ENCODE results near the gene REST.
A peak's percentile ranks its signal among the peaks of the same experiment; 100 is the strongest.

The REST gene

DNA sequence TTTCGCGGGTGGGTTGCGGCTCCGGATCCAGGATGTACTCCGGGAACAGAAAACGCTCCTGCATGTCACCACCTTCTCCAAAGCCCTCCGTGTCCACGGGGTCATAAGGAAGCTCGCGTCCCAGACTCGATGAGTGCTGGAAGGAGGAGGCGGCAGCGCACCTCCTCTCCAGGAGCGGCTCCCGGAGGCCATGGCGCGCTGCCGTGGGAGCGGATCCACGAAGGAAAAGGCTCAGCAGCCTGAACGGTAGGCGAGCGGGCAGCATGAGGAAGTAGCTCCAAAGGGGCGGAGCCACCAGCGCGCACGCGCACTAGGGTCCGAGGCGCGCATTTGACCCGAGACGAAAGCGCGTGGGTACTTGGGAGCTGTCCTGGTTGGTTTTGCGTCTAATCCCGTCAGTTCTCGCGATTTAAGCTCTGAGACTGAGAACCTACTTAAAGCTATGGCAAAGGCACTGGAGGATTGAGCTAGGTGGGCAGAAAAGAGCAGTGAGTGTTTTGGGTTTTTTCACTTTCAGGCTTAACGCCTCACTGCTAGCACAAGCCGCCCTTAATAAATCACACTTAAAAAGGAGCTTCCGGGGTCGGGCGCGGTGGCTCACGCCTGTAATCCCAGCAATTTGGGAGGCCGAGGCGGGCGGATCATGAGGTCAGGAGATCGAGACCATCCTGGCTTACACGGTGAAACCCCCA, 69.8 kb downstream of the REST start, which contains the start of gene NOA1:
Gene NOA1, minus strand, starts transcription at position 286 of the 692 bp plus-strand sequence. Its CDS starts 21 bp downstream, at position 265.
- peak; percentile 97 for DNase-seq

DNA sequence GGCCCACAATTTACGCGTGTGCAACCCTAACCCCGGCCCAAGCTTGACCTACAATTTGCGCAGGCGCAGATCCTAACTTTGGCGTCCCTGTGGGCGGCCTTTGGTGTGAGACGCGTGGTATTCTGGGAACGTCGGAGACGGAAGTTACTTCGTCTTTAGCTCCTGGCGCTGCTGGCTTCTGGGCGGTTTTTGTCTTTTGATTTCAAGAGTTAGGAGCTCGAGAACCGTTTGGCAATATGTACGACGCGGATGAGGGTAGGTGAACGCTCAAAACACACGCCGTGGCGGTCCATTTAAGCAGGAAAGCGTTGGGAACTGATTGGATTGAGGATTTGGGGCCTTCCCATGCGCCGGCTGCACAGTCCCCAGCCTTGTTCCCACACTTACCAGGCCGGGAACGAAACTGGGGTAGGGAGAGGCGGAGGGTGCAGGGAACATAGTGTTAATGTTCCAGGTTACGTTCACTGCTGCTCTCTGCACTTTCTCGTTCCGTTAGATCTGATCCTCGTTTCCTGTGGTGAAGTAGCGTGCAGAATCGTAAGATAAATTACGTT, 71.1 kb downstream of the REST start, which contains the start of gene POLR2B:
Gene POLR2B, plus strand, starts transcription at position 147 of the 554 bp plus-strand sequence. Its CDS starts 90 bp downstream, at position 237.
- peak; percentile 88 for DNase-seq

DNA sequence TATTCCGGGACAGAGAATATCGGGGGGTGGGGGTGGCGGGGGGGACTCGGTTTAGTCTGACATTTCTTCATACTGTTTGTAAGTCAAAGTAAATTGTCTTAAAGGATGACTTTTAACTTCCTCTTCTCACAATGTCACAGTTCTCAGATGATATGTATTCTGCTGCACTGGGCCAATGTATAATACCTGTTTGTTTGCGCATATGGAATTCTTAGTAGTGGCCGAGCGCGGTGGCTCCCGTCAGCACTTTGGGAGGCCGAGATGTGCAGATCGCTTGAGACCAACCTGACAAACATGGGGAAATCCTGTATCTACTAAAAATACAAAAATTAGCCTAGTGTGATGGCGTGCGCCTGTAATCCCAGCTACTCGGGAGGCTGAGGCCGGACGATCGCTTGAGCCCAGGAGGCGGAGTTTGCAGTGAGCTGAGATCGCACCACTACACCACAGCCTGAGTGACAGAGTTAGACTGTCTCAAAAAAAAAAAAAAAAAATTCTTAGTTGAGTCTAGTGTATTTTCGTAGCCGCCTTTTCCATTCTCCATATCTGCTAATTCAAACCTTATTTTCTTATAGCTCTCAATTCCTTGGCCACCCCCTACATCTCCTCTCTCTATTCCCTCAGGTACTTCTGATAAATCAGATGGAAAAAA, 71.8 kb downstream of the REST start:
- DNase-seq, result peak; percentile 57

DNA sequence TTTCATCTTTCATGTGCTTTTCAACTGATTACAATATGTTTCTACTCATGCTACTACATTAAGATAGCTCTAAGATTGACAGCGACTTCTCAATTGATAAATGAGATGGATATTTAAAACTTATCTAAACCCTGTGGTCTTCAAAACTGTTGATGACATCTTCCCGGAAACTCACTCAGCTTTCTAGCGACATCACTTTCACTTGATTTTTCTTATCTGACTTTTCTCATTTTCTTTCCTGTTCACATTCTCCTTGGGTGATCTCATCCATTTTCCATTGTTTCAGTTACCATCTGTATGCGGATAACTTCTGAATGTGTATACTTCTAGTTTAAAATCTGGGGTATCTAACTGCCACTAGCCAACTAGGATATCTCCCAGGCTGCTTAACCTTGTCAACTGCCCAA, 74.1 kb downstream of the REST start:
- no peak for DNase-seq

DNA sequence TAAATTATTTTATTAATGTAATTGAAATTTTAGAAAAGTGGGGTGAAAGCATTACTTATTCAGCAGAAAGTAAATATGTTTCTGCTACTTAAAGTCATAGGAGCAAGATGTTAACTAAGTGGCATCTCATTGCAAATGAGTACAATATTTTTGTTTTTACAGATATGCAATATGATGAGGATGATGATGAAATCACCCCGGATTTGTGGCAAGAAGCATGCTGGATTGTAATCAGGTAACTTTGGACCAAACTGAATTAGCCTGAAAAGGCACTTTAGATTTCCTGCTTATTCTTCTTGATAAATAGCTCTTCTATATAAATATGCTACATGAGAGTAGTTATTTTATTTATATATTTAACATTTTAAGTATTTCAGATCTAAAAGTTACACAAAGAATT, 78.5 kb downstream of the REST start:
- DNase-seq, result no peak

DNA sequence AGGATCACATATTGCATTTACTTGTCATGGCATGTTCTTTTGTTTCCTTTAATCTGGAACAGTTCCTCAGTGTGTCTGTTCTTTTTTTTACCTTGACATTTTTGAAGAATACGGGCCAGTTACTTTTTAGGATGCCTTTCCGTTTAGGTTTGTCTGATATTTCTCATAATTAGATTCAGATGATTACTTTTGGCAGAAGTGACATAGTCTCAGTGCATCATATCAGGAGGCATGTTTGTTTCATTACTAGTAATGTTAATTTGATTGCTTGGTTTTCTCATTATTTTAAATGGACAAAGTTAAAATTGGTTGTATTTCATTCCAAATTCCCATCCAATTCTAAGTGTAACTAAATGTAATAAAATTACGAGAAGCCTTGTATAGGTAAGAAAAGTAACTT, 79.3 kb downstream of the REST start:
- DNase-seq, result no peak

DNA sequence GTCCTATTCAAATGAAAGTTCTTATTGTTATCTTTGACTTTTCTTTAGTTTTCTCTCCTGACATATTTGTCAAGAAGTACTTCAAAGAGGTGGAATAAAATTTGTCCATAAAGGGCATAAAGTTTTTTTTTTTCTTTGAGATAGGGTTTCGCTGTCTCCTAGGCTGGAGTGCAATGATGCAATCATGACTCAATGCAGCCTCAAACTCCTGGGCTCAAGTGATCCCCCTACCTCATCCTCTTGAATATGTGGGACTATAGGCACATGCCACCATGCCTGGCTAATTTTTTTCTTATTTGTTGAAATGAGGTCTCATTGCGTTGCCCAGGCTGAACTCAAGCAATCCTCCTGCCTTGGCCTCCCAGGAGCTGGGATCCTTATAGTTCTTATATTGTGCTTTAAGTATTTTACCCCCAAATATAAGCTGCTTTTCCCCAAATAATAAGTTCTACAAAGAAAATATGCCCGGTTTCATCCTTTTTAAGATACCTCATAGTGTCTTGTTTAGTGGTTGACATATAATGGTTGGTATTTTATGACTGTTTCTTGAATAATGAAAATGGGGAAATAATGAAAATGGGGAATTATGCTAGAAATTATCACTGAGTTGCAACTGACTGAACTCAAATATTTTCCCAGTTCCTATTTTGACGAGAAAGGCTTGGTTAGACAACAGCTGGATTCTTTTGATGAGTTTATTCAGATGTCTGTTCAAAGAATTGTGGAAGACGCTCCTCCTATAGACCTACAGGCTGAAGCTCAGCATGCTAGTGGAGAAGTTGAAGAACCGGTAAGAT, 82.6 kb downstream of the REST start:
- DNase-seq, result no peak

DNA sequence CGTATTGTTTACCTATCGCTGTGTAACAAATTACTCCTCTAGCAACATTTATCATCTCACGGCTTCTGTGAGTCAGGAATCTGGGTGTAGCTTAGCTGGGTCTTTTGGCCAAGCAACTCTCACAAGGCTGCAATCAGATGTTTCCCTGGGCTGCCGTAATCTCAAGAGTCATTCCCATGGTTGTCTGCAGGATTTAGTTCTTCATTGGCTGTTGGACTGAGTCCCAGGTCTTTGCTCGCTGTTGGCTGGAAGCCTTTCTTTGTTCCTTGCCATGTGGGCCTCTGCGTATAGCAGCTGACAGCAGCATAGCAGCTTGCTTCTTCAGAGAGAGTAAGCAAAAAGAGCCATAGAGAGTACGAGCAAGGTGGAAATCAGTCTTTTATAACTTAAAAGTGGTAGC, 87.8 kb downstream of the REST start:
- no peak for DNase-seq

DNA sequence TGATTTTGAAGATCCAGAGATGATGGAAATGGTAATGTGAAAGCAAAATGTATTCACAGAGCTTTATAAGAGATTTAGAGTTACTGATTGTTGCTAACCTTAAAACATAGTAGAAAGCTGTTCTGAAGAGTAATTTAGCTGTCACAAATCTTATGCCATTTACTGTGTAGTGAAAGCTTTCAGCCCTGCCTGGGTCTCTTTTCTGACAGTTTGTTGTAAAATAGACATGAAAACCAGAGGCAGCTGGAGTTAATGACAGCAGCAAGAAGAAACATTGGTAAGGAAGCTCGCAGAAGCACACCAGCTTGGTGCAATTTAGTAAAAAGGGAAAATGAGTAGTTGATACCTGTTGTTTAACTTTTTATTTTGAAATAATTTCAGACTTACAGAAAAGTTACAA, 92.1 kb downstream of the REST start:
- DNase-seq, result no peak

DNA sequence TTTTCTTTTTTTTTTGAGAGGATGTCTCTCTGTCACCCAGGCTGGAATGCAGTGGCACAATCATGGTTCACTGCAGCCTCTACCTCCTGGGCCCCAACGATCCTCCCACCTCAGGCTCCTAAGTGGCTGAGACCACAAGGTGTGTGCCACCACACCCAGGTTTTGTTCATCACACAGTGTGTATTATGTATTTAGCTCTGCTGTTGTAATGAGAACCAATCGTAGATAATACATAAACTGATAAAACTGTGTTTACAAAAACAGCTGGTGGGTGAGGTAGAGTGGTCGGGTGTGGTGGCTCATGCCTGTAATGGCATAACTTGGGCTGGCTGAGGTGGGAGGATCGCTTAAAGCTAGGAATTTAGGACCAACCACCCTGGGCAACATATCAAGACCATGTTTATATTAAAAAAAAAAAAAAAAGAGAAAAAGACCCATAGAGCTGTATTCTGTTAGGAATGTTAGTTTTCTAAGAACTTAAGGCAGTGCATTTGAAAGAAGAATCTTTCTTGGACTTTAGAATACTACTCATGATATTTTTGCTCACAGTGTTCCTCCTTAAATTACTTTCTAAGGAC, 105.9 kb downstream of the REST start:
- DNase-seq, result no peak

Measured in activated CD4-positive, CD25-positive, alpha-beta regulatory T cell treated with anti-CD3 and anti-CD28 coated beads, Interleukin-2, amount 50 U/mL, for 72 hours (primary cell).